Measurements from ENCODE around the gene OR6T1.

DNA sequence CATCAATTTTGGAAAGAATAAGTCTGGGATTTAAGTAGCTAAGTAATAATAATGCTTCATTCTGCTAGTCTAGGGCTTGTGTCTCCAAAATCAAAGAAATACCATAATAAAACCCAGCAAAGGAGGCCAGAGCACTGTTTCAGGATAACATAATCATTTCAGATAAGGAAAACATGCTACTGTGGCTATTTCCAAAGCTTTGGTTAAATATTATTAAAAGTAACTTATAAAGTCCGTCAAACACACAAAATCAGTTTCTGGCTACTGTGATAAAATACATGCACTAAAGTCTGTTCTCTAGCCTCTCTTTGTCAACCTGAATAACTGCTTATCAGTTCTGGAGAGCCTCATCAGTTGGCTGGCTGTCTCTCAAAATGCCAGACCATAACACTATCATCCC is 1.5 kb upstream of the OR6T1 start:
- TF ChIP-seq, protein P1, sequence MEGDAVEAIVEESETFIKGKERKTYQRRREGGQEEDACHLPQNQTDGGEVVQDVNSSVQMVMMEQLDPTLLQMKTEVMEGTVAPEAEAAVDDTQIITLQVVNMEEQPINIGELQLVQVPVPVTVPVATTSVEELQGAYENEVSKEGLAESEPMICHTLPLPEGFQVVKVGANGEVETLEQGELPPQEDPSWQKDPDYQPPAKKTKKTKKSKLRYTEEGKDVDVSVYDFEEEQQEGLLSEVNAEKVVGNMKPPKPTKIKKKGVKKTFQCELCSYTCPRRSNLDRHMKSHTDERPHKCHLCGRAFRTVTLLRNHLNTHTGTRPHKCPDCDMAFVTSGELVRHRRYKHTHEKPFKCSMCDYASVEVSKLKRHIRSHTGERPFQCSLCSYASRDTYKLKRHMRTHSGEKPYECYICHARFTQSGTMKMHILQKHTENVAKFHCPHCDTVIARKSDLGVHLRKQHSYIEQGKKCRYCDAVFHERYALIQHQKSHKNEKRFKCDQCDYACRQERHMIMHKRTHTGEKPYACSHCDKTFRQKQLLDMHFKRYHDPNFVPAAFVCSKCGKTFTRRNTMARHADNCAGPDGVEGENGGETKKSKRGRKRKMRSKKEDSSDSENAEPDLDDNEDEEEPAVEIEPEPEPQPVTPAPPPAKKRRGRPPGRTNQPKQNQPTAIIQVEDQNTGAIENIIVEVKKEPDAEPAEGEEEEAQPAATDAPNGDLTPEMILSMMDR (IDR thresholded peaks at IDR 0.05): no peak
- no peak for TF ChIP-seq POLR2A (IDR thresholded peaks at IDR 0.05)
